ENCODE measurements around the gene SMIM41.

The SMIM41 gene

GRCh38 chr12:52067081-52067374 is 12.5 kb upstream of the SMIM41 start:
- no peak overlapping the region for H3K4me3 ChIP-seq (ENCODE audit: low read depth, low read length)
- H2BK5ac ChIP-seq (ENCODE audit: low read depth, low read length, poor library complexity): no peak overlapping the region
- H2BK120ac ChIP-seq (ENCODE audit: insufficient read depth, low read length, poor library complexity): no peak overlapping the region
- H3K14ac ChIP-seq (ENCODE audit: low read length): no peak overlapping the region
- no peak overlapping the region for H2BK12ac ChIP-seq (ENCODE audit: low read length)
- H3K23ac ChIP-seq (ENCODE audit: low read length): no peak overlapping the region
- no peak overlapping the region for H3K4ac ChIP-seq (ENCODE audit: low read depth, low read length)
- H3K27me3 ChIP-seq (ENCODE audit: insufficient read depth, low read length): no peaks in the 10 kb centered on the region
- no peak overlapping the region for H4K12ac ChIP-seq (ENCODE audit: low read depth, low read length)
- WGBS (ENCODE audit: extremely low coverage, insufficient coverage, insufficient read length): no CpG with 5 or more reads among the region's 3 CpGs
- no peak overlapping the region for H4K91ac ChIP-seq (ENCODE audit: low read depth, low read length)
- H3K36me3 ChIP-seq (ENCODE audit: control insufficient read depth in 1 of 2, insufficient read depth in 2 of 2, low read length in 2 of 2): no peaks in the 10 kb centered on the region
- no peak overlapping the region for H4K8ac ChIP-seq (ENCODE audit: low read depth, low read length)
- peaks cover 2 to 10% of the 10 kb centered on the region in 2 experiments for H3K4me1 ChIP-seq (ENCODE audit: control insufficient read depth in 1 of 2, insufficient read depth in 2 of 2, low read length in 2 of 2)
- no peak overlapping the region for H3K9ac ChIP-seq (ENCODE audit: low read length)
- peaks cover 11% of the 10 kb centered on the region for H3K79me2 ChIP-seq (ENCODE audit: control insufficient read depth, insufficient read depth, low read length, poor library complexity)
- H2AK5ac ChIP-seq (ENCODE audit: low read length): no peak overlapping the region
- H3K27ac ChIP-seq (ENCODE audit: low read depth, low read length): no peak overlapping the region
- H3K18ac ChIP-seq (ENCODE audit: low read length): no peak overlapping the region
- H3K4me2 ChIP-seq (ENCODE audit: low read length): no peak overlapping the region
- H3K79me1 ChIP-seq (ENCODE audit: low read length): peaks cover 6% of the 10 kb centered on the region
- DNase-seq: no peak
- no peak overlapping the region for H2AFZ ChIP-seq (ENCODE audit: insufficient read depth, low read length, poor library complexity)
- H3K9me3 ChIP-seq (ENCODE audit: insufficient read depth, low read depth, low read length): no peaks in the 10 kb centered on the region

GRCh38 chr12:52069327-52070184 is 9.9 kb upstream of the SMIM41 start, which contains the start of gene ATG101:
Gene ATG101 (plus strand): TSS chr12:52069978. CDS start chr12:52073651, 3,673 bp downstream.
- H4K12ac ChIP-seq (ENCODE audit: low read depth, low read length): peak within 1 kb of the TSS; percentile 83
- H3K79me1 ChIP-seq (ENCODE audit: low read length): peaks cover 6% of the 10 kb centered on the region
- peak within 1 kb of the TSS; percentile 79 for H2BK12ac ChIP-seq (ENCODE audit: low read length)
- H4K8ac ChIP-seq (ENCODE audit: low read depth, low read length): peak within 1 kb of the TSS; percentile 96
- peak within 1 kb of the TSS; percentile 99 for H2BK5ac ChIP-seq (ENCODE audit: low read depth, low read length, poor library complexity)
- H3K9ac ChIP-seq (ENCODE audit: low read length): peak within 1 kb of the TSS; percentile 97
- H2AK5ac ChIP-seq (ENCODE audit: low read length): peak within 1 kb of the TSS; percentile 80
- peak within 1 kb of the TSS; percentile 89 for H3K14ac ChIP-seq (ENCODE audit: low read length)
- H3K23ac ChIP-seq (ENCODE audit: low read length): no peak within 1 kb of the TSS
- no peaks in the 10 kb centered on the region for H3K9me3 ChIP-seq (ENCODE audit: insufficient read depth, low read depth, low read length)
- H4K91ac ChIP-seq (ENCODE audit: low read depth, low read length): peak within 1 kb of the TSS; percentile 98
- H3K4ac ChIP-seq (ENCODE audit: low read depth, low read length): peak within 1 kb of the TSS; percentile 88
- H3K79me2 ChIP-seq (ENCODE audit: control insufficient read depth, insufficient read depth, low read length, poor library complexity): peaks cover 11% of the 10 kb centered on the region
- peak within 1 kb of the TSS; percentile 60 for H3K27ac ChIP-seq (ENCODE audit: low read depth, low read length)
- H2AFZ ChIP-seq (ENCODE audit: insufficient read depth, low read length, poor library complexity): peak within 1 kb of the TSS; percentile 92
- H3K36me3 ChIP-seq (ENCODE audit: control insufficient read depth in 1 of 2, insufficient read depth in 2 of 2, low read length in 2 of 2): peaks cover 14 to 18% of the 10 kb centered on the region in 2 experiments
- peaks cover 2 to 14% of the 10 kb centered on the region in 2 experiments for H3K4me1 ChIP-seq (ENCODE audit: control insufficient read depth in 1 of 2, insufficient read depth in 2 of 2, low read length in 2 of 2)
- peak; percentile 92 to 97 for DNase-seq
- no peaks in the 10 kb centered on the region for H3K27me3 ChIP-seq (ENCODE audit: insufficient read depth, low read length)
- H2BK120ac ChIP-seq (ENCODE audit: insufficient read depth, low read length, poor library complexity): peak within 1 kb of the TSS; percentile 99
- H3K18ac ChIP-seq (ENCODE audit: low read length): peak within 1 kb of the TSS; percentile 90
- no CpG with 5 or more reads among the region's 60 CpGs for WGBS (ENCODE audit: extremely low coverage, insufficient coverage, insufficient read length)
- peak within 1 kb of the TSS; percentile 99 for H3K4me3 ChIP-seq (ENCODE audit: low read depth, low read length)
- peak within 1 kb of the TSS; percentile 66 for H3K4me2 ChIP-seq (ENCODE audit: low read length)

GRCh38 chr12:52070185-52070925 is 9.1 kb upstream of the SMIM41 start:
- peak overlapping the region; percentile 42 for H2BK5ac ChIP-seq (ENCODE audit: low read depth, low read length, poor library complexity)
- no peak overlapping the region for H2BK12ac ChIP-seq (ENCODE audit: low read length)
- peak overlapping the region; percentile 96 for H4K8ac ChIP-seq (ENCODE audit: low read depth, low read length)
- peaks cover 6% of the 10 kb centered on the region for H3K79me1 ChIP-seq (ENCODE audit: low read length)
- peak overlapping the region; percentile 99 for H2BK120ac ChIP-seq (ENCODE audit: insufficient read depth, low read length, poor library complexity)
- DNase-seq: peak in 1 of 2 donors; percentile 64
- H3K36me3 ChIP-seq (ENCODE audit: control insufficient read depth in 1 of 2, insufficient read depth in 2 of 2, low read length in 2 of 2): peaks cover 21 to 25% of the 10 kb centered on the region in 2 experiments
- H4K91ac ChIP-seq (ENCODE audit: low read depth, low read length): peak overlapping the region; percentile 98
- no peak overlapping the region for H3K27ac ChIP-seq (ENCODE audit: low read depth, low read length)
- peak overlapping the region; percentile 88 for H3K4ac ChIP-seq (ENCODE audit: low read depth, low read length)
- peak overlapping the region; percentile 97 for H3K9ac ChIP-seq (ENCODE audit: low read length)
- no peaks in the 10 kb centered on the region for H3K9me3 ChIP-seq (ENCODE audit: insufficient read depth, low read depth, low read length)
- H4K12ac ChIP-seq (ENCODE audit: low read depth, low read length): peak overlapping the region; percentile 83
- H3K23ac ChIP-seq (ENCODE audit: low read length): no peak overlapping the region
- H3K18ac ChIP-seq (ENCODE audit: low read length): peak overlapping the region; percentile 90
- no peaks in the 10 kb centered on the region for H3K27me3 ChIP-seq (ENCODE audit: insufficient read depth, low read length)
- H3K79me2 ChIP-seq (ENCODE audit: control insufficient read depth, insufficient read depth, low read length, poor library complexity): peaks cover 11% of the 10 kb centered on the region
- H3K4me2 ChIP-seq (ENCODE audit: low read length): peak overlapping the region; percentile 66
- peak overlapping the region; percentile 84 for H2AFZ ChIP-seq (ENCODE audit: insufficient read depth, low read length, poor library complexity)
- no CpG with 5 or more reads among the region's 37 CpGs for WGBS (ENCODE audit: extremely low coverage, insufficient coverage, insufficient read length)
- peak overlapping the region; percentile 89 for H3K14ac ChIP-seq (ENCODE audit: low read length)
- peak overlapping the region; percentile 80 for H2AK5ac ChIP-seq (ENCODE audit: low read length)
- peaks cover 2 to 14% of the 10 kb centered on the region in 2 experiments for H3K4me1 ChIP-seq (ENCODE audit: control insufficient read depth in 1 of 2, insufficient read depth in 2 of 2, low read length in 2 of 2)
- peak overlapping the region; percentile 99 for H3K4me3 ChIP-seq (ENCODE audit: low read depth, low read length)

- Histone ChIP-seq H3K36me3 (ENCODE audit: control insufficient read depth in 1 of 2, insufficient read depth in 2 of 2, low read length in 2 of 2) (peaks cover 42 to 54% of the 10 kb centered on the region in 2 experiments), H2BK120ac (ENCODE audit: insufficient read depth, low read length, poor library complexity) (no peak overlapping the region), H4K8ac (ENCODE audit: low read depth, low read length) (no peak overlapping the region), H3K27ac (ENCODE audit: low read depth, low read length) (no peak overlapping the region), H3K79me1 (ENCODE audit: low read length) (peaks cover 6% of the 10 kb centered on the region), H3K79me2 (ENCODE audit: control insufficient read depth, insufficient read depth, low read length, poor library complexity) (peaks cover 11% of the 10 kb centered on the region), H3K23ac (ENCODE audit: low read length) (no peak overlapping the region), H3K4me3 (ENCODE audit: low read depth, low read length) (no peak overlapping the region), H3K27me3 (ENCODE audit: insufficient read depth, low read length) (no peaks in the 10 kb centered on the region), H2AK5ac (ENCODE audit: low read length) (no peak overlapping the region), H4K91ac (ENCODE audit: low read depth, low read length) (no peak overlapping the region), H3K14ac (ENCODE audit: low read length) (no peak overlapping the region), H3K4me1 (ENCODE audit: control insufficient read depth in 1 of 2, insufficient read depth in 2 of 2, low read length in 2 of 2) (peaks cover 2 to 14% of the 10 kb centered on the region in 2 experiments), H3K4ac (ENCODE audit: low read depth, low read length) (peak overlapping the region; percentile 1), H3K9me3 (ENCODE audit: insufficient read depth, low read depth, low read length) (no peaks in the 10 kb centered on the region), H3K9ac (ENCODE audit: low read length) (no peak overlapping the region), H4K12ac (ENCODE audit: low read depth, low read length) (no peak overlapping the region), H3K18ac (ENCODE audit: low read length) (no peak overlapping the region), H3K4me2 (ENCODE audit: low read length) (no peak overlapping the region), H2BK12ac (ENCODE audit: low read length) (no peak overlapping the region), H2BK5ac (ENCODE audit: low read depth, low read length, poor library complexity) (no peak overlapping the region), H2AFZ (ENCODE audit: insufficient read depth, low read length, poor library complexity) (no peak overlapping the region)
- DNase-seq: no peak
- WGBS (ENCODE audit: extremely low coverage, insufficient coverage, insufficient read length): no CpG with 5 or more reads among the region's 23 CpGs
These were observed 5.7 kb upstream of the SMIM41 start for GRCh38 chr12:52073531-52074381.

Data from trophoblast cell (in vitro differentiated cells and primary cell).